ENCODE measurements around the gene CYP19A1.

- TF ChIP-seq EZH2 (IDR thresholded peaks at IDR 0.05; ENCODE audit: insufficient read depth, poor library complexity, severe bottlenecking) = no peak
- TF ChIP-seq EZH2phosphoT487 (IDR thresholded peaks at IDR 0.05; ENCODE audit: insufficient read depth, low read depth) = no peak
These were observed 98.3 kb downstream of the CYP19A1 start for GRCh38 chr15:51240066-51240465.

Measured in GM23248 (cell line).